Large intestine (tissue), 3 donors: ENCODE results near the gene ACBD6. TPM values are rescaled to one million over a fixed set of nuclear protein-coding genes. Genes with fewer than 3 reads are reported as not detected.

Experiments
- DNase-seq, 2 donors: peaks; one replicate each; pipeline versions ENCODE4 v3.0.0 to v3.0.0-alpha.2; 2013
- H3K27ac ChIP-seq: one replicate; pipeline ENCODE4 v1.5.1; 2013; ENCODE audit warnings: low read length
- H3K27me3 ChIP-seq: 2 replicates; pipeline ENCODE4 v1.6.1; 2013; ENCODE audit warnings: low read length; ENCODE audit not compliant: control insufficient read depth, insufficient read depth
- H3K36me3 ChIP-seq: 2 replicates; pipeline ENCODE4 v1.6.1; 2013; ENCODE audit warnings: low read length; ENCODE audit not compliant: control insufficient read depth, insufficient read depth
- H3K4me1 ChIP-seq: one replicate; pipeline ENCODE4 v1.6.1; 2013; ENCODE audit warnings: low read length; ENCODE audit not compliant: control insufficient read depth, insufficient read depth
- H3K4me3 ChIP-seq: one replicate; pipeline ENCODE4 v1.5.1; 2013; ENCODE audit warnings: low read length
- H3K9me3 ChIP-seq: one replicate; pipeline ENCODE4 v1.6.1; 2013; ENCODE audit warnings: mild to moderate bottlenecking, low read depth, low read length, moderate library complexity; ENCODE audit not compliant: control insufficient read depth
- WGBS: methylation state at CpG from one replicate; pipeline ENCODE4 v1.1.5; 2013; ENCODE audit warnings: low lambda C conversion rate; ENCODE audit not compliant: insufficient coverage; 5-methylcytosine and 5-hydroxymethylcytosine counted together
- polyA plus RNA-seq: library from polyadenylated mRNA; unstranded; fragments of 120-200 nt; gene quantifications from one replicate; pipeline ENCODE4 v1.2.1, GENCODE V29; 2013

The ACBD6 gene
- polyA plus RNA-seq, 1 donor = 53.9 TPM

- no peak for DNase-seq
- H3K4me3 ChIP-seq = no peak overlapping the region
- H3K27me3 ChIP-seq = no peaks in the 10 kb centered on the region
- no peaks in the 10 kb centered on the region for H3K9me3 ChIP-seq
- no peaks in the 10 kb centered on the region for H3K36me3 ChIP-seq
- no peak overlapping the region for H3K27ac ChIP-seq
- WGBS = 90% methylated on average over 3 of the region's 11 CpGs
- peaks cover 21% of the 10 kb centered on the region for H3K4me1 ChIP-seq
Observed at GRCh38 chr1:180528868-180529470, 26.6 kb upstream of the ACBD6 start.

GRCh38 chr1:180527101-180527669 is 24.8 kb upstream of the ACBD6 start:
- Histone ChIP-seq H3K4me1 (peaks cover 27% of the 10 kb centered on the region), H3K27me3 (no peaks in the 10 kb centered on the region), H3K27ac (no peak overlapping the region), H3K4me3 (no peak overlapping the region), H3K9me3 (no peaks in the 10 kb centered on the region), H3K36me3 (no peaks in the 10 kb centered on the region)
- peak in 1 of 2 donors; percentile 79 for DNase-seq
- WGBS = 0% methylated on average over 1 of the region's 5 CpGs

GRCh38 chr1:180525715-180526039 is 23.3 kb upstream of the ACBD6 start:
- no peaks in the 10 kb centered on the region for H3K27me3 ChIP-seq
- H3K36me3 ChIP-seq = no peaks in the 10 kb centered on the region
- H3K4me3 ChIP-seq = no peak overlapping the region
- no peak overlapping the region for H3K27ac ChIP-seq
- WGBS = no CpG with 5 or more reads among the region's 2 CpGs
- H3K9me3 ChIP-seq = no peaks in the 10 kb centered on the region
- no peak for DNase-seq
- peaks cover 27% of the 10 kb centered on the region for H3K4me1 ChIP-seq

- Histone ChIP-seq H3K27me3 (no peaks in the 10 kb centered on the region), H3K9me3 (no peaks in the 10 kb centered on the region), H3K4me1 (peaks cover 27% of the 10 kb centered on the region), H3K27ac (no peak overlapping the region), H3K4me3 (no peak overlapping the region), H3K36me3 (no peaks in the 10 kb centered on the region)
- WGBS = 80% methylated on average over 1 of the region's 7 CpGs
- no peak for DNase-seq
Observed at GRCh38 chr1:180524915-180525714, 22.7 kb upstream of the ACBD6 start.

GRCh38 chr1:180524160-180524914 is 22.0 kb upstream of the ACBD6 start:
- Histone ChIP-seq H3K36me3 (no peaks in the 10 kb centered on the region), H3K27me3 (no peaks in the 10 kb centered on the region), H3K27ac (no peak overlapping the region), H3K9me3 (no peaks in the 10 kb centered on the region), H3K4me1 (peaks cover 24% of the 10 kb centered on the region), H3K4me3 (no peak overlapping the region)
- 93% methylated on average over 3 of the region's 7 CpGs for WGBS
- DNase-seq = no peak

- Histone ChIP-seq H3K27ac (no peak overlapping the region), H3K9me3 (no peaks in the 10 kb centered on the region), H3K36me3 (no peaks in the 10 kb centered on the region), H3K27me3 (no peaks in the 10 kb centered on the region), H3K4me1 (peaks cover 23% of the 10 kb centered on the region), H3K4me3 (no peak overlapping the region)
- peak in 1 of 2 donors; percentile 66 for DNase-seq
- WGBS = 60% methylated on average over 1 of the region's 7 CpGs
Observed at GRCh38 chr1:180522213-180522515, 19.8 kb upstream of the ACBD6 start.

- peaks cover 18% of the 10 kb centered on the region for H3K4me1 ChIP-seq
- H3K27ac ChIP-seq = no peak overlapping the region
- peak in 1 of 2 donors; percentile 37 for DNase-seq
- WGBS = 82% methylated on average over 2 of the region's 9 CpGs
- H3K36me3 ChIP-seq = no peaks in the 10 kb centered on the region
- no peak overlapping the region for H3K4me3 ChIP-seq
- H3K27me3 ChIP-seq = no peaks in the 10 kb centered on the region
- no peaks in the 10 kb centered on the region for H3K9me3 ChIP-seq
Observed at GRCh38 chr1:180521474-180522212, 19.3 kb upstream of the ACBD6 start.

GRCh38 chr1:180519846-180520245 is 17.5 kb upstream of the ACBD6 start:
- no peaks in the 10 kb centered on the region for H3K36me3 ChIP-seq
- no peak overlapping the region for H3K4me3 ChIP-seq
- H3K9me3 ChIP-seq = no peaks in the 10 kb centered on the region
- peaks cover 6% of the 10 kb centered on the region for H3K4me1 ChIP-seq
- no peaks in the 10 kb centered on the region for H3K27me3 ChIP-seq
- no peak for DNase-seq
- no peak overlapping the region for H3K27ac ChIP-seq
- WGBS = 100% methylated on average over 1 of the region's 4 CpGs

GRCh38 chr1:180515857-180516388 is 13.5 kb upstream of the ACBD6 start:
- Histone ChIP-seq H3K27me3 (no peaks in the 10 kb centered on the region), H3K27ac (no peak overlapping the region), H3K4me1 (no peaks in the 10 kb centered on the region), H3K4me3 (no peak overlapping the region), H3K36me3 (no peaks in the 10 kb centered on the region), H3K9me3 (no peaks in the 10 kb centered on the region)
- WGBS = 0% methylated on average over 1 of the region's 8 CpGs
- peak in 1 of 2 donors; percentile 55 for DNase-seq

GRCh38 chr1:180515364-180515763 is 13.0 kb upstream of the ACBD6 start:
- no CpG with 5 or more reads among the region's 3 CpGs for WGBS
- H3K27me3 ChIP-seq = no peaks in the 10 kb centered on the region
- H3K27ac ChIP-seq = no peak overlapping the region
- H3K4me3 ChIP-seq = no peak overlapping the region
- no peaks in the 10 kb centered on the region for H3K36me3 ChIP-seq
- H3K4me1 ChIP-seq = no peaks in the 10 kb centered on the region
- no peaks in the 10 kb centered on the region for H3K9me3 ChIP-seq
- DNase-seq = no peak
